GM13977 (cell line): ENCODE results near the gene GCC1.
"Not testable (repeated sequence)": the region's sequence is repeated elsewhere in the genome, so short reads cannot be mapped to it uniquely, and the experiment has no call there.

ENCODE experiments used
- DNase-seq: peaks from one replicate; pipeline ENCODE4 v3.0.0; 2012; ENCODE audit warnings: low spot score
- in situ Hi-C: fragments of 300-500 bp; cut with MboI; formaldehyde crosslinking; loops from one replicate; pipeline ENCODE4 v1.12.0; 2022; ENCODE audit warnings: low sequenced_read_pairs, low pct_unique_long_range_greater_than_20kb, mixed read lengths, inconsistent platforms; ENCODE audit not compliant: unreplicated experiment
- TF ChIP-seq, protein P1 (sequence below): IDR thresholded peaks from 2 replicates; pipeline ENCODE4 v1.5.1; 2012; ENCODE audit warnings: mild to moderate bottlenecking, control low read depth; ENCODE audit not compliant: insufficient read depth; ENCODE audit errors: extremely low read depth, missing control alignments

GCC1 gene

DNA sequence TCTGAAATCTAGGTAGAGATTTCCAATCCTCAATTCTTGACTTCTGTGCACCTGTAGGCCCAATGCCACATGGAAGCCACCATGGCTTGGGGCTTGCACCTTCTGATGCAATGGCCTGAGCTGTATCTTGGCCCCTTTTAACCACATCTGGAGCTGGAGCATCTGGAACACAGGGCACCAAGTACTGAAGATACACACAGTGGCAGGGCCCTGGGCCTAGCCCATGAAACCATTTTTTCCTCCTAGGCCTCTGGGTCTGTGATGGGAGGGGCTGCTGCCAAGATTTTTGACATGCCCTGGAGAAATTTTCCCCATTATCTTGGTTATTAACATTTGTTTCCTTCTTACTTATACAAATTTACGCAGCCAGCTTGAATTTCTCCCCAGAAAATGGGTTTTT is 39.1 kb downstream of the GCC1 start:
- TF ChIP-seq, protein P1, sequence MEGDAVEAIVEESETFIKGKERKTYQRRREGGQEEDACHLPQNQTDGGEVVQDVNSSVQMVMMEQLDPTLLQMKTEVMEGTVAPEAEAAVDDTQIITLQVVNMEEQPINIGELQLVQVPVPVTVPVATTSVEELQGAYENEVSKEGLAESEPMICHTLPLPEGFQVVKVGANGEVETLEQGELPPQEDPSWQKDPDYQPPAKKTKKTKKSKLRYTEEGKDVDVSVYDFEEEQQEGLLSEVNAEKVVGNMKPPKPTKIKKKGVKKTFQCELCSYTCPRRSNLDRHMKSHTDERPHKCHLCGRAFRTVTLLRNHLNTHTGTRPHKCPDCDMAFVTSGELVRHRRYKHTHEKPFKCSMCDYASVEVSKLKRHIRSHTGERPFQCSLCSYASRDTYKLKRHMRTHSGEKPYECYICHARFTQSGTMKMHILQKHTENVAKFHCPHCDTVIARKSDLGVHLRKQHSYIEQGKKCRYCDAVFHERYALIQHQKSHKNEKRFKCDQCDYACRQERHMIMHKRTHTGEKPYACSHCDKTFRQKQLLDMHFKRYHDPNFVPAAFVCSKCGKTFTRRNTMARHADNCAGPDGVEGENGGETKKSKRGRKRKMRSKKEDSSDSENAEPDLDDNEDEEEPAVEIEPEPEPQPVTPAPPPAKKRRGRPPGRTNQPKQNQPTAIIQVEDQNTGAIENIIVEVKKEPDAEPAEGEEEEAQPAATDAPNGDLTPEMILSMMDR: no peak
- in situ Hi-C loops: no loop called here
- DNase-seq: no peak

DNA sequence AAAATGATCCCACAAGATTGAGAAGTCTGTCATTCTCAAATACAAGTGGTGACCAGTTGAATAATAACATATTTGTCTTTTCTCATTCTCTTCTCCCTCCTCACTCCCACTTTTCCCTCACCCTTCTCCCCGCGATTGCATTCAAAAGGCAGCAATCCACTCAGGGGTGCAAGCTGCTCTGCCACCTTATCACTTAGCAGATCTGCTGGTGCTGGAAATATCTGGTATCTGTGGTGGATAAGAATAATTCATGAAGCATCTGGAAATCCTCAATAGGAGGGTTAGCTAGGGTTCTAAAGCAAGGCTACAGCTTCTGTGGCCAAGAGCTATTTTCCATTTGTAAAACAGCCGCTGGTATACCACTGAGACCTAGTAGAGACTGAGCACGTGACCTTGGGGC is 43.8 kb downstream of the GCC1 start:
- no peak for DNase-seq
- in situ Hi-C loops: no loop called here
- TF ChIP-seq, protein P1: no peak

DNA sequence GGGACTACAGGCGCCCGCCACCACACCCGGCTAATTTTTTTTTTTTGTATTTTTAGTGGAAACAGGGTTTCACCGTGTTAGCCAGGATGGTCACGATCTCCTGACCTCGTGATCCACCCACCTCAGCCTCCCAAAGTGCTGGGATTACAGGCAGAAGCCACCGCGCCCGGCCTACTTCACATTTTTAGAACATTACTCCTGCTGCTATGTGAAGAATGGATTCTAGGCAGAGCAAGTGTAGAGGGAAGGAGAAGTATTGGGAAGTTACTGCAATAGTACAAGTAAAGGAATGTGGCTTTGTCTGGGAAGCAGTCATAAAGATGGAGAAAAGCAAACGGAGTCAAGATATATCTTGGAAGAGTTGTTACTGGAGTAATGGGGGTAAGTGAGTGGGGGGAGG is 44.9 kb downstream of the GCC1 start:
- DNase-seq, in situ Hi-C loops: not testable (repeated sequence)

DNA sequence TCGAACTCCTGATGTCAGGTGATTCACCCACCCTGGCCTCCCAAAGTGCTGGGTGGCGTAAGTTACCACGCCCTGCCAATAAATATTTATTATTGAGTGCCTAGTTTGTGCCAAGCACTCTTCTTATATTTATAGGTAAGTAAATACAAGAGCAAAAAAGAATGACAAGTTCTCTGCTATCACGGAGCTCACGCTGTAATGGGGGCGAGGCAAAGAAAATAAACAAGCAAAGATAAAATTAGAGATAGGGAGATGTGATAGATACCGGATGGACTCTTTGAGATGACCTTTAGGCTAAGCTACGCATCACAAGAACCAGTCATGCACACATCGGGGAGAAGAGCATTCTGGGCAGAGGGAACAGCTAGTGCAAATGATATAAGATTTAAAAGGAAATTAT is 46.3 kb downstream of the GCC1 start:
- DNase-seq: no peak
- in situ Hi-C loops: no loop called here

DNA sequence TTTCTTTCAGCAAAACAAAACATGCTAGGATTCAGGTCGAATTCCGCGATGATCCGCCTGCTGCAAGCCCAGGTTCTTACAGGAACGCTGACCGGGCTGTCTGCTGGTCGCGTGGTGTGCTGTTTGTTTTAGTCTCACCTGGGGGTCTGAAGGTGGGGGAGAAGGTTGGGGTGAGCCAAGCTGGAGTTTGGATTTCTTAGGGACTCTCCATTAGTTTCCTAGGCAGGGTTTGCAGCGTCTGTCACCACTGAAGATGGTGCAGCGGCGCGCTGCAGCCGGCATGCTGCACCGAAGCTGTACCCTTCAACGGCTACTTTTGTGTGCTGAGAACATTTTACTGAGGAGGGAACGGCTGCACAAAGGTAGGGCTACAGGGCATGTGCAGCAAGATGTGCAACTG is 48.7 kb downstream of the GCC1 start:
- DNase-seq: no peak
- TF ChIP-seq, protein P1: no peak
- in situ Hi-C loops: no loop called here

More for the DNA sequence above, 46.3 kb downstream of the GCC1 start:
- TF ChIP-seq, protein P1: no peak

DNA sequence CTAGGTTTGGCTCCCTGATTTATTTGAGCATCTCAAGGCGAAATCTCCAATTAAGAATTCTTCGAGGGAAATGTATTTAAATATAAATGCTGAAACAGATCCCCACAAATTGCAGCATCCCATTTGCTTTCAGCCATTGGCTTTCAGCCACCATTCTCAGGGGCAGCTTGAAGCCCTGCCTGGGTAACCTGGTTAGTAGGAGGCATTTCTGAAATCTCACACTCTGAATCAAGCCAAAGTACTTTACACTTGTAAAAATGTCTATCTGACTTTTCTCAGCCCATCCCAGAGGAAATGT is 49.1 kb downstream of the GCC1 start:
- TF ChIP-seq, protein P1: no peak
- in situ Hi-C loops: no loop called here
- DNase-seq: no peak

DNA sequence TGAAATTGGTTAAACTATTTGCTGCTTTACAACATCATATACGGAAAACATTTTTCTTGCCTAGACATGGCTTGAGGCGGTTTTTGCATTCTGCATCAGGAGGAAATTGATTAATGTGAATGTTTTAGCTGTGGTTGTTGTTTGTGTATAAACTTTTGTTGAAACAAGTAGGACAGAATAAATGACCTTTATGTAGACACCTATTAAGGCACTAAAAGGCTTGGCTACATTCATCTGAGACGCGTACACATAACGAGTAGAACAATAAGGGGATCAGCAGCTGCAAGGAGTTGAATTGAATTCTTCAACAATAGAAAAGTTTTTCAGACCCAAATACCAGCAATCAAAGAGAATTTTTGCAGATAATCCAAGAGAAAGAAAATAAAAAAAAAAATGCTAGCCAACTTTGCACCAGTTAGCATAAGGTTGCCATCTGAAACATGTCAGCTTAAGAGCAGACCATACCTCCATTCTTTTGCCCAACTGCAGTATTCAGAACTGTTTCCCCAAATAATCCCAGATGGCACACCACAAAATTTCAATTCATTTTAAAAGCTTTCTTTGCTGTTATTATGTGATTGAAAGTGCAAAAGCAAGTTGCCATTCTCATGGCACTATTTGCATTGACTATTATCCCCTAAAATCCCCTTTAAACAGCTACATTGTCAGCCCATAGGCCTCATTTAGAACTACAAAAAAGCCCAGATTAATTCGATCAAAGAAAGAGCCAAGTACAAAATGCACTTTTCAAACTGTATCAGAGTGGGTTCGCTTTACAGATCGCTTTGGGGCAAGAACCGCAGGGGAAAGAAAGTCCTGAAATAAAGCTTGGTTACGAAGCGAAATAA is 49.6 kb downstream of the GCC1 start:
- no peak for DNase-seq
- TF ChIP-seq, protein P1: no peak
- in situ Hi-C loops: no loop called here
